MCF 10A (cell line): ENCODE results near the gene CENPE. TPM values are rescaled to one million over a fixed set of nuclear protein-coding genes. Genes with fewer than 3 reads are reported as not detected.

ENCODE experiments used
- BruUV-seq: library from RNA; stranded (reverse); fragments of 400-500 nt; replicated peaks from 2 replicates; lab custom pipeline; 2021; lab: Mats Ljungman, UMichigan
- CTCF ChIA-PET: fragments of 300-600 bp; sonication (Branson Sonifier 250); formaldehyde crosslinking; extraction: SDS; loops from one replicate; lab custom pipeline; 2021; ENCODE audit warnings: antibody characterized with exemption, inconsistent platforms; lab: Yijun Ruan, JAX
- POLR2A ChIA-PET: fragments of 300-600, 350-650 bp; sonication (Branson Sonifier 250); formaldehyde crosslinking; extraction: SDS; loops from one replicate; lab custom pipeline; 2020; ENCODE audit warnings: antibody characterized with exemption, inconsistent platforms; lab: Yijun Ruan, JAX
- DNase-seq: peaks from one replicate; pipeline ENCODE4 v3.0.0-alpha.2; 2018; ENCODE audit not compliant: unreplicated experiment
- H3K27ac Mint-ChIP-seq: one replicate; pipeline ENCODE4 v1.8.0; 2022; ENCODE audit warnings: mild to moderate bottlenecking, low read depth, mixed read lengths; ENCODE audit not compliant: unreplicated experiment
- H3K27me3 Mint-ChIP-seq: one replicate; pipeline ENCODE4 v1.8.0; 2022; ENCODE audit warnings: mixed read lengths; ENCODE audit not compliant: insufficient read depth, unreplicated experiment
- H3K36me3 Mint-ChIP-seq: one replicate; pipeline ENCODE4 v1.8.0; 2022; ENCODE audit warnings: mild to moderate bottlenecking, moderate library complexity, mixed read lengths; ENCODE audit not compliant: insufficient read depth, unreplicated experiment
- H3K4me1 Mint-ChIP-seq: one replicate; pipeline ENCODE4 v1.8.0; 2022; ENCODE audit warnings: mixed read lengths; ENCODE audit not compliant: insufficient read depth, unreplicated experiment
- H3K4me3 Mint-ChIP-seq: one replicate; pipeline ENCODE4 v1.8.0; 2022; ENCODE audit warnings: mild to moderate bottlenecking, moderate library complexity, mixed read lengths; ENCODE audit not compliant: unreplicated experiment
- H3K9me3 Mint-ChIP-seq: one replicate; pipeline ENCODE4 v1.8.0; 2022; ENCODE audit warnings: mixed read lengths; ENCODE audit not compliant: unreplicated experiment
- intact Hi-C: fragments of 100-400 bp; cut with micrococcal nuclease; formaldehyde crosslinking; loops from 2 replicates; pipeline ENCODE4 v1.14.1; 2022
- total RNA-seq: library from RNA; stranded (reverse); gene quantifications from 2 replicates; pipeline ENCODE4 v1.2.3, GENCODE V29; 2022
- TF ChIP-seq, protein P1 (sequence below): fragments of 200-600 bp; IDR thresholded peaks from one replicate; pipeline ENCODE4 v1.8.0; 2022; ENCODE audit warnings: antibody characterized with exemption, mild to moderate bottlenecking; ENCODE audit not compliant: unreplicated experiment

The CENPE gene
- total RNA-seq, 1 experiment from 2014 or later = 32.4 TPM

DNA sequence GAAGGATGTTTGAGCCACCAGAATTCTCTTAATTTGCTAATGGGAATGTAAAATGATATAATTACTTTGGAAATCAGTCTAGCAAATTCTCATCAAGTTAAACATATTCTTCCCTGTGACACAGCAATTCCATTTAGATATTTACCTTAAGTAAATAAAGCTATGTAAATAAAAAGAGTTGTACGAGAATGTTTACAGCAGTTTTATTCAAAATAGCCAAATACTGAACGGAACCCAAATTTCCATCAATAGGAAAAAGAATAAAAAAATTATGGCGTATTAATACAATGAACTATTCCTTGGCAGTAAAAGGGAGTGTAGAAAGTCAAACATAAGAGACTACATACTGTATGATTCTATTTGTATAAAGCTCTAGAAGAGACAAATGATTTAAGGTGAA is 45.8 kb downstream of the CENPE start:
- peaks cover 14% of the 10 kb centered on the region for H3K36me3 Mint-ChIP-seq
- no TSS peak for BruUV-seq
- no peak overlapping the region for H3K4me3 Mint-ChIP-seq
- peak overlapping the region; percentile 75 for H3K27ac Mint-ChIP-seq
- peaks cover 5% of the 10 kb centered on the region for H3K9me3 Mint-ChIP-seq
- peaks cover 17% of the 10 kb centered on the region for H3K4me1 Mint-ChIP-seq
- intact Hi-C loops = no loop called here
- ChIA-PET CTCF (interaction anchor here (1.1 kb wide), 1 partner anchor 13 kb away, joined by 3 read pairs; no protein-coding TSS in a partner anchor), POLR2A (interaction anchor here (0.7 kb wide), 1 partner anchor 395 kb away, joined by 3 read pairs; no protein-coding TSS in a partner anchor)
- DNase-seq = no peak
- TF ChIP-seq, protein P1, sequence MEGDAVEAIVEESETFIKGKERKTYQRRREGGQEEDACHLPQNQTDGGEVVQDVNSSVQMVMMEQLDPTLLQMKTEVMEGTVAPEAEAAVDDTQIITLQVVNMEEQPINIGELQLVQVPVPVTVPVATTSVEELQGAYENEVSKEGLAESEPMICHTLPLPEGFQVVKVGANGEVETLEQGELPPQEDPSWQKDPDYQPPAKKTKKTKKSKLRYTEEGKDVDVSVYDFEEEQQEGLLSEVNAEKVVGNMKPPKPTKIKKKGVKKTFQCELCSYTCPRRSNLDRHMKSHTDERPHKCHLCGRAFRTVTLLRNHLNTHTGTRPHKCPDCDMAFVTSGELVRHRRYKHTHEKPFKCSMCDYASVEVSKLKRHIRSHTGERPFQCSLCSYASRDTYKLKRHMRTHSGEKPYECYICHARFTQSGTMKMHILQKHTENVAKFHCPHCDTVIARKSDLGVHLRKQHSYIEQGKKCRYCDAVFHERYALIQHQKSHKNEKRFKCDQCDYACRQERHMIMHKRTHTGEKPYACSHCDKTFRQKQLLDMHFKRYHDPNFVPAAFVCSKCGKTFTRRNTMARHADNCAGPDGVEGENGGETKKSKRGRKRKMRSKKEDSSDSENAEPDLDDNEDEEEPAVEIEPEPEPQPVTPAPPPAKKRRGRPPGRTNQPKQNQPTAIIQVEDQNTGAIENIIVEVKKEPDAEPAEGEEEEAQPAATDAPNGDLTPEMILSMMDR = no peak
- H3K27me3 Mint-ChIP-seq = no peaks in the 10 kb centered on the region

DNA sequence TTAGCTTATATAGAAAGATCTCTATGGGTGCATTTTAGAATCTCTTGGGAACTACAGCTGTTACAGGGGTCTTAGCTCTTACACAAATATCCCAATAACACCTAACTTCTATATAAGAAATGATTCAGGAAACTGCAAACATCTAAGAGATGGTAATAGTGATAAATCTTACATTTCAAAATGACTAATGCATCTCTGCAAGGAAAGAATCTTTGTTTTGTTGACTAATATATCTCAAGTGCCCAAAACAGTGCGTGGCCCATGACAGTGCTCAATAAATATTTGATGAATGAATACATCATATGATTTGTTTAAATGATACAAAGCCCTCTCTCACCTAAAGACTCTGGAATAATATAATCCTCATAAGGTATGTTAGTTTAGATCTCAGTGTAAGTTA is 47.5 kb downstream of the CENPE start:
- POLR2A ChIA-PET = interaction anchor here (0.7 to 2.2 kb wide), 3 partner anchors 11 to 29 kb away, joined by 3 to 7 read pairs (median 3); no protein-coding TSS in a partner anchor
- peaks cover 12% of the 10 kb centered on the region for H3K36me3 Mint-ChIP-seq

DNA sequence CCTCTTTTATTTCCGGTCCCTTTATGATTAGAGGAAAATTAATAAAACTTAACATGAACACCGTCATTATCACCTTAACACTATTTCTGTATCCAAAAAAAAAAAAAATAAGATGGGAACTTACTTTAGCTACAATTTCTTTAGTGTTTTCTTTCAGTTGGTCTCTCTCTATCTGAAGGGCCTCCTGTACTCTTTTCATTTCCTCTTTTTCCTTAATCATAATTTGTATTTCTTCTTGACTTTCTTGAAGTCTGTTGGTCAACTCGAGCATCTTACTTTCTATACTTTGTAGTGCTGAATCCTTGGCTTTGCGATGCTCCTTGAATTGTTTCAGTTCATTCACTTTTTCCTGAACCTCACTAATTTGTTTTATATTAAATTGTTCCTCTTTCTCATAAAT is 53.2 kb downstream of the CENPE start:
- Mint-ChIP-seq H3K4me1 (no peaks in the 10 kb centered on the region), H3K27me3 (no peaks in the 10 kb centered on the region), H3K27ac (peak overlapping the region; percentile 29), H3K36me3 (peaks cover 39% of the 10 kb centered on the region), H3K9me3 (no peaks in the 10 kb centered on the region), H3K4me3 (no peak overlapping the region)
- BruUV-seq = TSS peak; percentile 84
- intact Hi-C loops = no loop called here
- TF ChIP-seq, protein P1 = no peak
- DNase-seq = no peak
- ChIA-PET POLR2A (no interaction called here), CTCF (no interaction called here)

More for the DNA sequence above, 47.5 kb downstream of the CENPE start:
- H3K27me3 Mint-ChIP-seq = no peaks in the 10 kb centered on the region
- no peak overlapping the region for H3K4me3 Mint-ChIP-seq
- no peaks in the 10 kb centered on the region for H3K9me3 Mint-ChIP-seq
- peak; percentile 14 for DNase-seq
- TF ChIP-seq, protein P1 = no peak
- H3K4me1 Mint-ChIP-seq = peaks cover 17% of the 10 kb centered on the region
- CTCF ChIA-PET = interaction anchor here (0.7 kb wide), 1 partner anchor 51 kb away, joined by 3 read pairs; no protein-coding TSS in a partner anchor
- H3K27ac Mint-ChIP-seq = peak overlapping the region; percentile 52
- no TSS peak for BruUV-seq
- intact Hi-C loops = no loop called here

DNA sequence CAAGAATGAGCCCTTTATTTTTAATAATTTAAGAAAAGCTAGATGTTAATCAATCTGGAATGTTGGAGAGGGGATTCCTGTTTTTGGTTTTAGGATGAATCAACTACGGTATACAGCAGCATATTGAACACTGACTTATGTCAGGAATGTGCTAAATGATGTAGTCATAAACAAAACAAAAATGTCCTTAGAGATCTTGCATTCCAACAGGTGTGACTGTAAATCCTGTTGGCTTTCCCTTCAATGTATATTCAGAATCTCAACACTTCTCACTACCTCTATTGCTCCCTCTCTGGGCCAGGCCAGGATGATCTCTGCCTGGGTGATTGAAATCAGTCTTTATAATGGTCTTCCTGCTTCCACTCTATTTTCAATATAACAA is 60.7 kb downstream of the CENPE start:
- POLR2A ChIA-PET = interaction anchor here (1.3 kb wide), 1 partner anchor 9 kb away, joined by 7 read pairs; no protein-coding TSS in a partner anchor
- BruUV-seq = no TSS peak
- intact Hi-C loops = no loop called here
- no peak for DNase-seq
- no peaks in the 10 kb centered on the region for H3K9me3 Mint-ChIP-seq
- peaks cover 27% of the 10 kb centered on the region for H3K36me3 Mint-ChIP-seq
- H3K4me1 Mint-ChIP-seq = peaks cover 12% of the 10 kb centered on the region
- no peaks in the 10 kb centered on the region for H3K27me3 Mint-ChIP-seq
- TF ChIP-seq, protein P1 = no peak
- H3K27ac Mint-ChIP-seq = peak overlapping the region; percentile 35
- CTCF ChIA-PET = no interaction called here
- H3K4me3 Mint-ChIP-seq = no peak overlapping the region
